Large intestine (tissue), 3 donors: ENCODE measurements around the gene CEP63. TPM values are rescaled to one million over a fixed set of nuclear protein-coding genes. Genes with fewer than 3 reads are reported as not detected.

Source experiments
- DNase-seq, 2 donors: peaks; one replicate each; pipeline versions ENCODE4 v3.0.0 to v3.0.0-alpha.2; 2013
- H3K27ac ChIP-seq: one replicate; pipeline ENCODE4 v1.5.1; 2013; ENCODE audit warnings: low read length
- H3K27me3 ChIP-seq: 2 replicates; pipeline ENCODE4 v1.6.1; 2013; ENCODE audit warnings: low read length; ENCODE audit not compliant: control insufficient read depth, insufficient read depth
- H3K36me3 ChIP-seq: 2 replicates; pipeline ENCODE4 v1.6.1; 2013; ENCODE audit warnings: low read length; ENCODE audit not compliant: control insufficient read depth, insufficient read depth
- H3K4me1 ChIP-seq: one replicate; pipeline ENCODE4 v1.6.1; 2013; ENCODE audit warnings: low read length; ENCODE audit not compliant: control insufficient read depth, insufficient read depth
- H3K4me3 ChIP-seq: one replicate; pipeline ENCODE4 v1.5.1; 2013; ENCODE audit warnings: low read length
- H3K9me3 ChIP-seq: one replicate; pipeline ENCODE4 v1.6.1; 2013; ENCODE audit warnings: mild to moderate bottlenecking, low read depth, low read length, moderate library complexity; ENCODE audit not compliant: control insufficient read depth
- WGBS: methylation state at CpG from one replicate; pipeline ENCODE4 v1.1.5; 2013; ENCODE audit warnings: low lambda C conversion rate; ENCODE audit not compliant: insufficient coverage; 5-methylcytosine and 5-hydroxymethylcytosine counted together
- polyA plus RNA-seq: library from polyadenylated mRNA; unstranded; fragments of 120-200 nt; gene quantifications from one replicate; pipeline ENCODE4 v1.2.1, GENCODE V29; 2013

CEP63 gene
- polyA plus RNA-seq, 1 donor = 23.8 TPM

DNA sequence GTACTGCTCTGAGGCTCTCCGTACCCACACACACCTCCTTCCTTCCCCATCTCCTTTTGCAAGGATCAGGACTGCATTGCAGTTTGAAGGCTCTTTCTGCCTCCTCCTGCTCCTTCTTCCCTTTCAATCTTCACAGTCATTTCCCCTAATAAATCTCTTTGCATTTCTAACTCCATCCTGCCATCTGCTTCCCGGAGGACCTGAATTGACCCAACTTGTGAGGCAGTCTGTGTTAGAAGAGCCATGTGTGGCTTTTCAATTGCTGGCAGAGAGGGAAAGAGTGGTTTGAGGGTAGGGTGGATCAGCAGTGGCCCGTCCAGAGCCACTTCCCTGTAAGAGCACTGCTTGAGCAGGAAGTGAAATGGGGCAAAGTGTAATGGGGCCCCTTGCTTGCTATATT, 35.9 kb upstream of the CEP63 start:
- no peak overlapping the region for H3K27ac ChIP-seq
- peaks cover 6% of the 10 kb centered on the region for H3K27me3 ChIP-seq
- WGBS = no CpG with 5 or more reads among the region's 3 CpGs
- no peak overlapping the region for H3K4me3 ChIP-seq
- H3K36me3 ChIP-seq = no peaks in the 10 kb centered on the region
- H3K9me3 ChIP-seq = peaks cover 3% of the 10 kb centered on the region
- no peaks in the 10 kb centered on the region for H3K4me1 ChIP-seq
- DNase-seq = no peak

DNA sequence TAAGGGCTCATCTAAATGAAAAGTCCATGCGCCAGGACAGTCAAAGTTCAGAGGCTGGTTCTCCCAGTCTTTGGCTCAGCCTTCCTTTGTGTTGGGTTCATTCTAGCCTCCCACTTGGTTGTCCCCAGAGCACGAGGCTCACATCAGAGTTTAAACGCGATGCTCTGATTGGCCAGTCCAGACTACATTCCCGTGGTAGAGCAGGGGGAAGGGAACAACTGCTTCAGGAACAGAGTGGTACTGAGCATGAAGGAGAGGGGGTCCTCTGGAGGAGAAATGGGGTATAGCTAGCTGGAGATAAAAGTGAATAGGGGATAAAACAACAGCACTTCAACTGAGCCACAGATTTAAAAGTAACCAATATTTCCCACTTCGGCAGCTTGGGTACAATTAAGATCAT, 32.2 kb upstream of the CEP63 start:
- WGBS = 67% methylated on average over 1 of the region's 6 CpGs
- no peaks in the 10 kb centered on the region for H3K36me3 ChIP-seq
- no peaks in the 10 kb centered on the region for H3K9me3 ChIP-seq
- peaks cover 6% of the 10 kb centered on the region for H3K27me3 ChIP-seq
- H3K27ac ChIP-seq = no peak overlapping the region
- H3K4me1 ChIP-seq = no peaks in the 10 kb centered on the region
- no peak for DNase-seq
- no peak overlapping the region for H3K4me3 ChIP-seq

DNA sequence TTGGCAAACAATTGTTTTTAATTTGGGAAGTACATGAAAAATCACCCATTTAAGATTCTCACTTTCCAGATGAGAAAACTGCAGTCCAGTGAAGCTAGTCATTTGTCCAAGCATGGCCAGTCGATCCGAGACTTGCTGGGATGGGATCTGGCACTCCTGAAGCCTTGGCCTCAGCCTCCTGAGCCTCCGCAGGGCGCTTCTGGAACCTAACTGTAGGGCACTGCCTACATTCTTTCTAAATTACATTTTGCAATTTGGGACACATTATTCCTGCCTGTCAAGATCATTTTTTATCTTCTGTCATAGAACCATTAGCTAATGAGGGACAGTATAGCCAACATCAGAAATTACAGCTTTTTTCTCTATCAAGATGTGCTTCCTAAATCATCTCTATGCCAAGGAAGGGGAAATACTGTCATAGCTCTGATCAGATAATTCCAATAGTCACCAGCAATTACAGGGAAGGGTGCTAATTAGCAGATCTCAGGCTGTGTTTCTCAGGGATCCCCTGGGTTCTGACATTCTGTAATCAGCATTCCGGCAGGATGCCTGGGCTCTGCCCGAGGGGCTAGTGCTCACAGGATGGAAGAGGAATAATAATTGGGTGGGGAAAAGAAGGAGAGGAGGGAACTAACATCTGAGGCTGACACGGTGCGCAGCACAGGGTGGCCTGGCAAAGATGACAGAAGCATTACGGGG, 28.3 kb upstream of the CEP63 start:
- H3K36me3 ChIP-seq = no peaks in the 10 kb centered on the region
- peaks cover 7% of the 10 kb centered on the region for H3K27me3 ChIP-seq
- H3K9me3 ChIP-seq = no peaks in the 10 kb centered on the region
- 80% methylated on average over 1 of the region's 9 CpGs for WGBS
- H3K4me3 ChIP-seq = no peak overlapping the region
- no peaks in the 10 kb centered on the region for H3K4me1 ChIP-seq
- no peak for DNase-seq
- no peak overlapping the region for H3K27ac ChIP-seq

GRCh38 chr3:134458406-134458945, 27.4 kb upstream of the CEP63 start:
- H3K27me3 ChIP-seq = peaks cover 11% of the 10 kb centered on the region
- H3K9me3 ChIP-seq = no peaks in the 10 kb centered on the region
- peak in 1 of 2 donors; percentile 63 for DNase-seq
- 67% methylated on average over 1 of the region's 10 CpGs for WGBS
- peaks cover under 1% of the 10 kb centered on the region for H3K4me1 ChIP-seq
- H3K36me3 ChIP-seq = no peaks in the 10 kb centered on the region
- H3K27ac ChIP-seq = no peak overlapping the region
- no peak overlapping the region for H3K4me3 ChIP-seq

DNA sequence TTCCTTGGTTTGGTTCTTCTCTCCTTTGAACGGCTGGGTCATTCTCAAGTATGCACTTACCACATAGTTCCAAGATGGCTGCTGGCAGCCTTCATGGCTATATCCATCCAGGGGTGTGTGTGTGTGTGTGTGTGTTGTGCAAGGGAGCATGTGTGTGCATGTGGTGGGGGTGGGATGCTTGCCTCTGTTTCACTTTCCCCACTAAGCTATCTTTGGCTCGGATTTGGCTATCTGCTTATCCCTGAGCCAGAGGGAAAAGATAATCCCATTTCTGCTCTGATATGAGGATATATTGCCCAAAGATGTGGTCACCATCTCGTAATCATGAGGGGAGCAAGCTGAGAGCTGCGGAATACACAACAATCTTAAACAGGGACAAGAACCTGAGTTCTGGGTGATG, 26.3 kb upstream of the CEP63 start:
- Histone ChIP-seq H3K4me3 (no peak overlapping the region), H3K27me3 (peaks cover 11% of the 10 kb centered on the region), H3K9me3 (no peaks in the 10 kb centered on the region), H3K27ac (no peak overlapping the region), H3K4me1 (peaks cover 4% of the 10 kb centered on the region), H3K36me3 (no peaks in the 10 kb centered on the region)
- WGBS = 50% methylated on average over 1 of the region's 4 CpGs
- DNase-seq = no peak

DNA sequence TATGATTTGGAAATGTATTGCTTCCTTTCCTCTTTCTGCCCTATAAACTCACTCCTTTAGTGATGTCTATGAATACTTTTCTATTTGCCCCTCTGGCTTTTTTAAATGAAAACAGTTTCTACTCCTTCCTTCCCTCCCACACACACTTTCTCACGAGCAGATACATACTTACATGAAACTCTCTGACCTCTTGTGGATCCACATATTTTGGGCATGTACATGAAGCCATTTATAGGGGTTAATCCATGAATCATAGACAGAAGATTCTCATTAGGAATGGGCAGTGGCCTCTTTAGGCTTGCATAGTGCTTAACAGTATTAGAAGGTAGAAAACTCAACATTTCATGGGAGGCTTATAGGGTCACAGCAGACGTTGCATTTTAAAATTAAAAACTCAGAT, 24.9 kb upstream of the CEP63 start:
- Histone ChIP-seq H3K9me3 (no peaks in the 10 kb centered on the region), H3K4me3 (no peak overlapping the region), H3K27ac (no peak overlapping the region), H3K4me1 (peaks cover 4% of the 10 kb centered on the region), H3K36me3 (no peaks in the 10 kb centered on the region), H3K27me3 (peaks cover 11% of the 10 kb centered on the region)
- DNase-seq = no peak
- WGBS = 80% methylated on average over 2 of the region's 2 CpGs

DNA sequence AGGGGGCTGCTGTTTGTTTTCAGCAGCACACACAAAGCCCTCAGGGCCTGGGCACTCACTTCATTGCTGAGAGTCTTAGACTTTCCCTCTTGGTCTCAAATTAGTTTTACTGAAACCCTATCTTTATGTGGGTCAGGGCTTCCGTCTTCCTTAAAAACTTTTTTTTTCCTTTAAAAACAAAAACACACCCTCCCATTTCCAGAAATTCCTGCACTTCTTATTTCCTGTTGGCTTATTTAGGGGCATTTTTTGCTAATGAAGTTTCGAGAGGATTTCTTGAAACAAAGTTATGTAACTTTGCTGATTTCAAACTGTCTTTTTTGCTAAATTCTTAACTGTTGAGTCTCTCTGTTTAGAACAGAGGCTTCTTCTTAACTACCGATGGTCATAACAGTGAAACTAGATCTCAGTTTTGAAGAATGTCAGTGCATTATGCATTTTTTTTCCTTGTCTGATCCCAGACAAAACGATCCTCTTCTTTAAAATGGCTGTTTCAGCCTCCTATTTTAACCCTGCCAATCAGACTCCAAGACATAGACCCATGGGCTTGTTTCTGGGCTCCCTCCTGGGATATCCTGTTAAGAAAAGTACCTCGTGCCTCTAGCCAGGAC, 23.4 kb upstream of the CEP63 start:
- WGBS = 70% methylated on average over 2 of the region's 5 CpGs
- no peaks in the 10 kb centered on the region for H3K36me3 ChIP-seq
- peaks cover 11% of the 10 kb centered on the region for H3K27me3 ChIP-seq
- H3K9me3 ChIP-seq = no peaks in the 10 kb centered on the region
- DNase-seq = no peak
- peaks cover 4% of the 10 kb centered on the region for H3K4me1 ChIP-seq
- no peak overlapping the region for H3K4me3 ChIP-seq
- peak overlapping the region; percentile 20 for H3K27ac ChIP-seq

- H3K36me3 ChIP-seq = no peaks in the 10 kb centered on the region
- H3K27me3 ChIP-seq = peaks cover 11% of the 10 kb centered on the region
- peak overlapping the region; percentile 61 for H3K27ac ChIP-seq
- H3K4me3 ChIP-seq = no peak overlapping the region
- peaks cover 4% of the 10 kb centered on the region for H3K4me1 ChIP-seq
- no peaks in the 10 kb centered on the region for H3K9me3 ChIP-seq
- no peak for DNase-seq
- WGBS = no CpG with 5 or more reads among the region's 4 CpGs
These were observed 22.2 kb upstream of the CEP63 start for GRCh38 chr3:134463676-134464063.

DNA sequence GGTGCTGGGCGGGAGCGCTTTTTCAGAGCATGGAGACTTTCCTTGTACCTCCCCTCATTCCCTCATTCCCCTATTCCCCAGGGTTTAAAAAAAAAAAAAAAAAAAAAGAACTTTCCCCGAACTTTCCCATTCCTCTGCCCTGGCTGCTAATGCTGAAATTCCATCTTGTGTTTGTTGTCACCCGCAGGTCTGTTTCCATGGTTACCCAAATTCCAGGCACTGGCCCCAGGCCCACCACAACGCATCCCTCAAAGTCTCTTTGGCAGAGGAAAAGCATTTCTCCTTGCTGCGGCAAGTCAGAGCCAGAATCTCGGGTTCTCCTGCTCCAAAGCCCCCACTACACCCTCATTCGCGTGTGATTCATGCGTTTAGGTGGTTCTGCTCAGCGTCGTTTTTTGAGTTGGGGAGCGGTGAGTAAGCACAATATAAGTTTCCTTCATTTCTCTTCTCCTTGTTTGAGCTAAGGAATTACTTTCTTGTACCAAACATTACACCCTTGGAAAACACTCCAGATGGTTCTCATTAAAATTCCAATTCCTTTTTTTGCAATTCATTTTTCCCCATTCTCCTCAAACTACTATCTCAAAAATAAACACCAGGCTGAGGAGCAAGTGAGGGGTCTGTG, 21.7 kb upstream of the CEP63 start:
- Histone ChIP-seq H3K9me3 (no peaks in the 10 kb centered on the region), H3K4me3 (no peak overlapping the region), H3K27ac (peak overlapping the region; percentile 61), H3K4me1 (peaks cover 4% of the 10 kb centered on the region), H3K36me3 (no peaks in the 10 kb centered on the region), H3K27me3 (peaks cover 11% of the 10 kb centered on the region)
- WGBS = no CpG with 5 or more reads among the region's 13 CpGs
- DNase-seq = peak; percentile 64 to 67

GRCh38 chr3:134464689-134465365, 21.0 kb upstream of the CEP63 start:
- Histone ChIP-seq H3K4me3 (no peak overlapping the region), H3K36me3 (no peaks in the 10 kb centered on the region), H3K4me1 (peaks cover 4% of the 10 kb centered on the region), H3K27me3 (peaks cover 11% of the 10 kb centered on the region), H3K27ac (peak overlapping the region; percentile 47), H3K9me3 (no peaks in the 10 kb centered on the region)
- WGBS = no CpG with 5 or more reads among the region's 8 CpGs
- no peak for DNase-seq
